ENCODE data around the gene PTPRN2.

GRCh38 chr7:157900556-157900955 is 687.1 kb downstream of the PTPRN2 start:
- no peak for TF ChIP-seq CTCF (IDR thresholded peaks at IDR 0.05)
- TF ChIP-seq POLR2A (IDR thresholded peaks at IDR 0.05) = no peak
- no peak for TF ChIP-seq EP300 (IDR thresholded peaks at IDR 0.05)
